WTC11 (cell line): ENCODE data around the gene YARS1. TPM values are rescaled to one million over a fixed set of nuclear protein-coding genes. Genes with fewer than 3 reads are reported as not detected.

Experiments used
- ATAC-seq: fragments of 200-7000 bp; cut with Tn5 transposase; 2 replicates; pipeline ENCODE4 v1.10.0; 2021; ENCODE audit warnings: mild to moderate bottlenecking, moderate library complexity
- CTCF ChIA-PET: fragments of 300-600 bp; sonication (Branson Sonifier 250); formaldehyde crosslinking; loops from one replicate; lab custom pipeline; 2021; ENCODE audit warnings: antibody characterized with exemption; lab: Charles Lee
- POLR2A ChIA-PET: fragments of 350-600 bp; sonication (Branson Sonifier 250); formaldehyde crosslinking; loops from one replicate; lab custom pipeline; 2021; ENCODE audit warnings: antibody characterized with exemption; lab: Charles Lee
- DNase-seq: peaks from one replicate; pipeline ENCODE4 v3.0.0; 2021; ENCODE audit warnings: low spot score
- H3K27ac Mint-ChIP-seq: 2 replicates; pipeline ENCODE4 v1.8.0; 2021; ENCODE audit warnings: mixed read lengths
- H3K27me3 Mint-ChIP-seq: 2 replicates; pipeline ENCODE4 v1.8.0; 2021; ENCODE audit warnings: low read depth, mild to moderate bottlenecking, moderate library complexity, mixed read lengths
- H3K36me3 Mint-ChIP-seq: 2 replicates; pipeline ENCODE4 v1.8.0; 2021; ENCODE audit warnings: mixed read lengths
- H3K4me1 Mint-ChIP-seq: 2 replicates; pipeline ENCODE4 v1.8.0; 2022; ENCODE audit warnings: mixed read lengths
- H3K4me3 Mint-ChIP-seq: 2 replicates; pipeline ENCODE4 v1.8.0; 2021; ENCODE audit warnings: mild to moderate bottlenecking, moderate library complexity, mixed read lengths
- H3K9me3 Mint-ChIP-seq: 2 replicates; pipeline ENCODE4 v1.8.0; 2021; ENCODE audit warnings: mixed read lengths
- GRHL2 ChIP-seq: fragments of 250-450 bp; sonication (Bioruptor Pico); IDR thresholded peaks from 2 replicates; pipeline ENCODE4 v1.8.0; 2022; ENCODE audit warnings: mild to moderate bottlenecking, moderate library complexity; ENCODE audit not compliant: insufficient replicate concordance, severe bottlenecking
- NFYB ChIP-seq: sonication (generic); formaldehyde crosslinking; conservative IDR thresholded peaks from 2 replicates; pipeline ENCODE4 v1.8.0; 2022; ENCODE audit warnings: low read depth, missing genetic modification reagents
- NR3C1 ChIP-seq: sonication (generic); formaldehyde crosslinking; conservative IDR thresholded peaks from 2 replicates; pipeline ENCODE4 v1.8.1; 2023; ENCODE audit warnings: low read depth, mild to moderate bottlenecking, missing genetic modification reagents
- SMAD4 ChIP-seq: sonication (generic); formaldehyde crosslinking; IDR thresholded peaks from 2 replicates; pipeline ENCODE4 v1.8.0; 2022; ENCODE audit warnings: mild to moderate bottlenecking, missing genetic modification reagents
- SOX15 ChIP-seq: fragments of 250-450 bp; sonication (Bioruptor Pico); IDR thresholded peaks from 2 replicates; pipeline ENCODE4 v1.9.0; 2021; ENCODE audit warnings: mild to moderate bottlenecking
- TEAD1 ChIP-seq: sonication (generic); formaldehyde crosslinking; IDR thresholded peaks from 2 replicates; pipeline ENCODE4 v1.8.0; 2022; ENCODE audit warnings: mild to moderate bottlenecking, missing genetic modification reagents
- ZBTB21 ChIP-seq: sonication (generic); formaldehyde crosslinking; IDR thresholded peaks from 2 replicates; pipeline ENCODE4 v1.8.1; 2023; ENCODE audit warnings: mild to moderate bottlenecking, missing genetic modification reagents, borderline replicate concordance
- ZNF138 ChIP-seq: sonication (generic); formaldehyde crosslinking; conservative IDR thresholded peaks from 2 replicates; pipeline ENCODE4 v1.8.1; 2022; ENCODE audit warnings: mild to moderate bottlenecking, moderate library complexity, missing genetic modification reagents
- ZNF263 ChIP-seq: sonication (generic); formaldehyde crosslinking; IDR thresholded peaks from 2 replicates; pipeline ENCODE4 v1.8.1; 2022; ENCODE audit warnings: low read depth, mild to moderate bottlenecking, moderate library complexity, missing genetic modification reagents
- ZNF671 ChIP-seq: fragments of 250-450 bp; sonication (Bioruptor Pico); IDR thresholded peaks from 2 replicates; pipeline ENCODE4 v1.8.0; 2021; ENCODE audit warnings: mild to moderate bottlenecking
- total RNA-seq: library from RNA; stranded (reverse); gene quantifications from 3 replicates; pipeline ENCODE4 v1.2.3, GENCODE V29; 2021
- TF ChIP-seq, protein P1 (sequence below): sonication (generic); formaldehyde crosslinking; IDR thresholded peaks from 2 replicates; pipeline ENCODE4 v1.8.1; 2022; ENCODE audit warnings: low read depth, mild to moderate bottlenecking, moderate library complexity, missing genetic modification reagents, borderline replicate concordance
- TF ChIP-seq, protein P2 (sequence below): sonication (generic); formaldehyde crosslinking; IDR thresholded peaks from 2 replicates; pipeline ENCODE4 v1.8.0; 2022; ENCODE audit warnings: mild to moderate bottlenecking, missing genetic modification reagents
- TF ChIP-seq, protein P3 (sequence below): fragments of 250-450 bp; sonication (Bioruptor Pico); IDR thresholded peaks from 2 replicates; pipeline ENCODE4 v1.9.0; 2021; ENCODE audit warnings: mild to moderate bottlenecking, borderline replicate concordance
- TF ChIP-seq, protein P4 (sequence below): sonication (generic); formaldehyde crosslinking; conservative IDR thresholded peaks from 2 replicates; pipeline ENCODE4 v1.8.1; 2023; ENCODE audit warnings: mild to moderate bottlenecking, low read depth, missing genetic modification reagents, moderate library complexity
- TF ChIP-seq, protein P5 (sequence below): fragments of 250-450 bp; sonication (Bioruptor Pico); IDR thresholded peaks from 2 replicates; pipeline ENCODE4 v1.8.0; 2021; ENCODE audit warnings: mild to moderate bottlenecking
- TF ChIP-seq, protein P6 (sequence below): fragments of 250-450 bp; sonication (Bioruptor Pico); IDR thresholded peaks from 2 replicates; pipeline ENCODE4 v2.1.2; 2022; ENCODE audit warnings: mild to moderate bottlenecking, moderate library complexity
- TF ChIP-seq, protein P7 (sequence below): sonication (generic); formaldehyde crosslinking; IDR thresholded peaks from 2 replicates; pipeline ENCODE4 v1.8.1; 2023; ENCODE audit warnings: mild to moderate bottlenecking, missing genetic modification reagents, borderline replicate concordance

YARS1 gene
- total RNA-seq, 1 experiment from 2014 or later, result 197 TPM

DNA sequence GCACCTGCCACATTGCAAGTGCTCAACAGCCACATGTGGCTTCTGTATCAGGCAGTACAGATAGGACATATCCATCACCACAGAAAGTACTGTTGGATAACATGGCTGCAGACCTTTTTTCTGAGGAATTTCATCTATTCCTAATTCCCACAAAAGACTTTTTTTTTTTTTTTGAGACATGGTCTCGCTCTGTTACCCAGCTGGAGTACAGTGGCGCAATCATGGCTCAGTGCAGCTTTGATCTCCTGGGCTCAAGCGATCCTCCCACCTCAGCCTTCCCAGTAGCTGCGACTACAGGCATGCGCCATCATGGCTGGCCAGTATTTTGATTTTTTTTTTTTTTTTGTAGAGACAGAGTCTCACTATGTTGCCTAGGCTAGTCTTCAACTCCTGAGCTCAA is 33.3 kb downstream of the YARS1 start:
- ChIA-PET POLR2A (interaction anchor here (0.7 kb wide), 1 partner anchor 169 kb away, joined by 4 read pairs; no protein-coding TSS in a partner anchor), CTCF (no interaction called here)
- Mint-ChIP-seq H3K27me3 (no peaks in the 10 kb centered on the region), H3K4me3 (no peak overlapping the region), H3K27ac (no peak overlapping the region), H3K36me3 (peaks cover 82% of the 10 kb centered on the region), H3K9me3 (no peaks in the 10 kb centered on the region), H3K4me1 (no peaks in the 10 kb centered on the region)
- DNase-seq (no peak), ATAC-seq (no peak)
- TF ChIP-seq, protein P1, sequence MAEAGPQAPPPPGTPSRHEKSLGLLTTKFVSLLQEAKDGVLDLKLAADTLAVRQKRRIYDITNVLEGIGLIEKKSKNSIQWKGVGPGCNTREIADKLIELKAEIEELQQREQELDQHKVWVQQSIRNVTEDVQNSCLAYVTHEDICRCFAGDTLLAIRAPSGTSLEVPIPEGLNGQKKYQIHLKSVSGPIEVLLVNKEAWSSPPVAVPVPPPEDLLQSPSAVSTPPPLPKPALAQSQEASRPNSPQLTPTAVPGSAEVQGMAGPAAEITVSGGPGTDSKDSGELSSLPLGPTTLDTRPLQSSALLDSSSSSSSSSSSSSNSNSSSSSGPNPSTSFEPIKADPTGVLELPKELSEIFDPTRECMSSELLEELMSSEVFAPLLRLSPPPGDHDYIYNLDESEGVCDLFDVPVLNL (CRISPR knock-in tag), result no peak
- TF ChIP-seq, protein P2, sequence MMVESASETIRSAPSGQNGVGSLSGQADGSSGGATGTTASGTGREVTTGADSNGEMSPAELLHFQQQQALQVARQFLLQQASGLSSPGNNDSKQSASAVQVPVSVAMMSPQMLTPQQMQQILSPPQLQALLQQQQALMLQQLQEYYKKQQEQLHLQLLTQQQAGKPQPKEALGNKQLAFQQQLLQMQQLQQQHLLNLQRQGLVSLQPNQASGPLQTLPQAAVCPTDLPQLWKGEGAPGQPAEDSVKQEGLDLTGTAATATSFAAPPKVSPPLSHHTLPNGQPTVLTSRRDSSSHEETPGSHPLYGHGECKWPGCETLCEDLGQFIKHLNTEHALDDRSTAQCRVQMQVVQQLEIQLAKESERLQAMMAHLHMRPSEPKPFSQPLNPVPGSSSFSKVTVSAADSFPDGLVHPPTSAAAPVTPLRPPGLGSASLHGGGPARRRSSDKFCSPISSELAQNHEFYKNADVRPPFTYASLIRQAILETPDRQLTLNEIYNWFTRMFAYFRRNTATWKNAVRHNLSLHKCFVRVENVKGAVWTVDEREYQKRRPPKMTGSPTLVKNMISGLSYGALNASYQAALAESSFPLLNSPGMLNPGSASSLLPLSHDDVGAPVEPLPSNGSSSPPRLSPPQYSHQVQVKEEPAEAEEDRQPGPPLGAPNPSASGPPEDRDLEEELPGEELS (CRISPR knock-in tag), result no peak
- TF ChIP-seq, protein P3, sequence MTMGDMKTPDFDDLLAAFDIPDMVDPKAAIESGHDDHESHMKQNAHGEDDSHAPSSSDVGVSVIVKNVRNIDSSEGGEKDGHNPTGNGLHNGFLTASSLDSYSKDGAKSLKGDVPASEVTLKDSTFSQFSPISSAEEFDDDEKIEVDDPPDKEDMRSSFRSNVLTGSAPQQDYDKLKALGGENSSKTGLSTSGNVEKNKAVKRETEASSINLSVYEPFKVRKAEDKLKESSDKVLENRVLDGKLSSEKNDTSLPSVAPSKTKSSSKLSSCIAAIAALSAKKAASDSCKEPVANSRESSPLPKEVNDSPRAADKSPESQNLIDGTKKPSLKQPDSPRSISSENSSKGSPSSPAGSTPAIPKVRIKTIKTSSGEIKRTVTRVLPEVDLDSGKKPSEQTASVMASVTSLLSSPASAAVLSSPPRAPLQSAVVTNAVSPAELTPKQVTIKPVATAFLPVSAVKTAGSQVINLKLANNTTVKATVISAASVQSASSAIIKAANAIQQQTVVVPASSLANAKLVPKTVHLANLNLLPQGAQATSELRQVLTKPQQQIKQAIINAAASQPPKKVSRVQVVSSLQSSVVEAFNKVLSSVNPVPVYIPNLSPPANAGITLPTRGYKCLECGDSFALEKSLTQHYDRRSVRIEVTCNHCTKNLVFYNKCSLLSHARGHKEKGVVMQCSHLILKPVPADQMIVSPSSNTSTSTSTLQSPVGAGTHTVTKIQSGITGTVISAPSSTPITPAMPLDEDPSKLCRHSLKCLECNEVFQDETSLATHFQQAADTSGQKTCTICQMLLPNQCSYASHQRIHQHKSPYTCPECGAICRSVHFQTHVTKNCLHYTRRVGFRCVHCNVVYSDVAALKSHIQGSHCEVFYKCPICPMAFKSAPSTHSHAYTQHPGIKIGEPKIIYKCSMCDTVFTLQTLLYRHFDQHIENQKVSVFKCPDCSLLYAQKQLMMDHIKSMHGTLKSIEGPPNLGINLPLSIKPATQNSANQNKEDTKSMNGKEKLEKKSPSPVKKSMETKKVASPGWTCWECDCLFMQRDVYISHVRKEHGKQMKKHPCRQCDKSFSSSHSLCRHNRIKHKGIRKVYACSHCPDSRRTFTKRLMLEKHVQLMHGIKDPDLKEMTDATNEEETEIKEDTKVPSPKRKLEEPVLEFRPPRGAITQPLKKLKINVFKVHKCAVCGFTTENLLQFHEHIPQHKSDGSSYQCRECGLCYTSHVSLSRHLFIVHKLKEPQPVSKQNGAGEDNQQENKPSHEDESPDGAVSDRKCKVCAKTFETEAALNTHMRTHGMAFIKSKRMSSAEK (CRISPR knock-in tag), result no peak
- TF ChIP-seq ZNF263, result no peak

DNA sequence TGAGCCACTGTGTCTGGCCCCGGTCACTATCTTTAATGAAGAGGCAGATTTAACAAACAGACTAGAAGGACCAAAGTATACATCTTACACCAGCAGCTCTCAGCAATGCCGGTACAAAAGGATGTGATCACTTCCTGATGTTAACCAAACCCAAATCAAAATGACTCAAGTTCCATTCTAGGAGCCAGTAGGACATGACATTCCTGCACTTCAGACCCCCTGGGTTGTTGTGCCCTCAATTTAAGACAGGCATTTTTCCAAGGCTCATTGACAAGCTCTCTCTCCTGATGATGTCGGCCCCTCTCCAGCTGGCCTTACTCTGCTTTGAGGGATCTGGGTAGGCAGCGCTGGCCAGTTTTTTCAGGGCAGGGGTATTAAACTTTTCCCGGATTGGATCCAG is 35.1 kb downstream of the YARS1 start:
- Mint-ChIP-seq H3K36me3 (peaks cover 89% of the 10 kb centered on the region), H3K9me3 (no peaks in the 10 kb centered on the region), H3K27me3 (no peaks in the 10 kb centered on the region), H3K4me3 (no peak overlapping the region), H3K4me1 (no peaks in the 10 kb centered on the region), H3K27ac (no peak overlapping the region)
- no peak for DNase-seq
- ATAC-seq, result no peak
- POLR2A ChIA-PET, result interaction anchor here (0.6 to 1.0 kb wide), 3 partner anchors 35 to 209 kb away, joined by 3 to 6 read pairs (median 4); partner anchors contain the start of gene YARS1
- CTCF ChIA-PET, result interaction anchor here (2.5 kb wide), 1 partner anchor 70 kb away, joined by 15 read pairs; no protein-coding TSS in a partner anchor
- TF ChIP-seq TEAD1 (CRISPR knock-in tag) (no peak), ZBTB21 (no peak), ZNF671 (CRISPR knock-in tag) (no peak), GRHL2 (CRISPR knock-in tag) (no peak), ZNF138 (CRISPR knock-in tag) (no peak), NR3C1 (CRISPR knock-in tag) (no peak), SOX15 (no peak), SMAD4 (CRISPR knock-in tag) (no peak), NFYB (no peak)
- TF ChIP-seq, protein P4, sequence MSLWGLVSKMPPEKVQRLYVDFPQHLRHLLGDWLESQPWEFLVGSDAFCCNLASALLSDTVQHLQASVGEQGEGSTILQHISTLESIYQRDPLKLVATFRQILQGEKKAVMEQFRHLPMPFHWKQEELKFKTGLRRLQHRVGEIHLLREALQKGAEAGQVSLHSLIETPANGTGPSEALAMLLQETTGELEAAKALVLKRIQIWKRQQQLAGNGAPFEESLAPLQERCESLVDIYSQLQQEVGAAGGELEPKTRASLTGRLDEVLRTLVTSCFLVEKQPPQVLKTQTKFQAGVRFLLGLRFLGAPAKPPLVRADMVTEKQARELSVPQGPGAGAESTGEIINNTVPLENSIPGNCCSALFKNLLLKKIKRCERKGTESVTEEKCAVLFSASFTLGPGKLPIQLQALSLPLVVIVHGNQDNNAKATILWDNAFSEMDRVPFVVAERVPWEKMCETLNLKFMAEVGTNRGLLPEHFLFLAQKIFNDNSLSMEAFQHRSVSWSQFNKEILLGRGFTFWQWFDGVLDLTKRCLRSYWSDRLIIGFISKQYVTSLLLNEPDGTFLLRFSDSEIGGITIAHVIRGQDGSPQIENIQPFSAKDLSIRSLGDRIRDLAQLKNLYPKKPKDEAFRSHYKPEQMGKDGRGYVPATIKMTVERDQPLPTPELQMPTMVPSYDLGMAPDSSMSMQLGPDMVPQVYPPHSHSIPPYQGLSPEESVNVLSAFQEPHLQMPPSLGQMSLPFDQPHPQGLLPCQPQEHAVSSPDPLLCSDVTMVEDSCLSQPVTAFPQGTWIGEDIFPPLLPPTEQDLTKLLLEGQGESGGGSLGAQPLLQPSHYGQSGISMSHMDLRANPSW (CRISPR knock-in tag), result no peak
- TF ChIP-seq, protein P5, sequence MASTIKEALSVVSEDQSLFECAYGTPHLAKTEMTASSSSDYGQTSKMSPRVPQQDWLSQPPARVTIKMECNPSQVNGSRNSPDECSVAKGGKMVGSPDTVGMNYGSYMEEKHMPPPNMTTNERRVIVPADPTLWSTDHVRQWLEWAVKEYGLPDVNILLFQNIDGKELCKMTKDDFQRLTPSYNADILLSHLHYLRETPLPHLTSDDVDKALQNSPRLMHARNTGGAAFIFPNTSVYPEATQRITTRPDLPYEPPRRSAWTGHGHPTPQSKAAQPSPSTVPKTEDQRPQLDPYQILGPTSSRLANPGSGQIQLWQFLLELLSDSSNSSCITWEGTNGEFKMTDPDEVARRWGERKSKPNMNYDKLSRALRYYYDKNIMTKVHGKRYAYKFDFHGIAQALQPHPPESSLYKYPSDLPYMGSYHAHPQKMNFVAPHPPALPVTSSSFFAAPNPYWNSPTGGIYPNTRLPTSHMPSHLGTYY (CRISPR knock-in tag), result no peak
- TF ChIP-seq, protein P6, sequence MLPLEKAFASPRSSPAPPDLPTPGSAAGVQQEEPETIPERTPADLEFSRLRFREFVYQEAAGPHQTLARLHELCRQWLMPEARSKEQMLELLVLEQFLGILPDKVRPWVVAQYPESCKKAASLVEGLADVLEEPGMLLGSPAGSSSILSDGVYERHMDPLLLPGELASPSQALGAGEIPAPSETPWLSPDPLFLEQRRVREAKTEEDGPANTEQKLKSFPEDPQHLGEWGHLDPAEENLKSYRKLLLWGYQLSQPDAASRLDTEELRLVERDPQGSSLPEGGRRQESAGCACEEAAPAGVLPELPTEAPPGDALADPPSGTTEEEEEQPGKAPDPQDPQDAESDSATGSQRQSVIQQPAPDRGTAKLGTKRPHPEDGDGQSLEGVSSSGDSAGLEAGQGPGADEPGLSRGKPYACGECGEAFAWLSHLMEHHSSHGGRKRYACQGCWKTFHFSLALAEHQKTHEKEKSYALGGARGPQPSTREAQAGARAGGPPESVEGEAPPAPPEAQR (CRISPR knock-in tag), result no peak
- TF ChIP-seq, protein P7, sequence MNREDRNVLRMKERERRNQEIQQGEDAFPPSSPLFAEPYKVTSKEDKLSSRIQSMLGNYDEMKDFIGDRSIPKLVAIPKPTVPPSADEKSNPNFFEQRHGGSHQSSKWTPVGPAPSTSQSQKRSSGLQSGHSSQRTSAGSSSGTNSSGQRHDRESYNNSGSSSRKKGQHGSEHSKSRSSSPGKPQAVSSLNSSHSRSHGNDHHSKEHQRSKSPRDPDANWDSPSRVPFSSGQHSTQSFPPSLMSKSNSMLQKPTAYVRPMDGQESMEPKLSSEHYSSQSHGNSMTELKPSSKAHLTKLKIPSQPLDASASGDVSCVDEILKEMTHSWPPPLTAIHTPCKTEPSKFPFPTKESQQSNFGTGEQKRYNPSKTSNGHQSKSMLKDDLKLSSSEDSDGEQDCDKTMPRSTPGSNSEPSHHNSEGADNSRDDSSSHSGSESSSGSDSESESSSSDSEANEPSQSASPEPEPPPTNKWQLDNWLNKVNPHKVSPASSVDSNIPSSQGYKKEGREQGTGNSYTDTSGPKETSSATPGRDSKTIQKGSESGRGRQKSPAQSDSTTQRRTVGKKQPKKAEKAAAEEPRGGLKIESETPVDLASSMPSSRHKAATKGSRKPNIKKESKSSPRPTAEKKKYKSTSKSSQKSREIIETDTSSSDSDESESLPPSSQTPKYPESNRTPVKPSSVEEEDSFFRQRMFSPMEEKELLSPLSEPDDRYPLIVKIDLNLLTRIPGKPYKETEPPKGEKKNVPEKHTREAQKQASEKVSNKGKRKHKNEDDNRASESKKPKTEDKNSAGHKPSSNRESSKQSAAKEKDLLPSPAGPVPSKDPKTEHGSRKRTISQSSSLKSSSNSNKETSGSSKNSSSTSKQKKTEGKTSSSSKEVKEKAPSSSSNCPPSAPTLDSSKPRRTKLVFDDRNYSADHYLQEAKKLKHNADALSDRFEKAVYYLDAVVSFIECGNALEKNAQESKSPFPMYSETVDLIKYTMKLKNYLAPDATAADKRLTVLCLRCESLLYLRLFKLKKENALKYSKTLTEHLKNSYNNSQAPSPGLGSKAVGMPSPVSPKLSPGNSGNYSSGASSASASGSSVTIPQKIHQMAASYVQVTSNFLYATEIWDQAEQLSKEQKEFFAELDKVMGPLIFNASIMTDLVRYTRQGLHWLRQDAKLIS (CRISPR knock-in tag), result no peak
